Right kidney (tissue), 1 donor: ENCODE data around the gene ELOA2.
"Not testable (repeated sequence)": the region's sequence is repeated elsewhere in the genome, so short reads cannot be mapped to it uniquely, and the experiment has no call there.

Source experiments
- DNase-seq: peaks from one replicate; pipeline ENCODE4 v3.0.0-alpha.2; 2016

Gene ELOA2

GRCh38 chr18:47020757-47021156 lies 14.7 kb downstream of the ELOA2 start:
- not testable (repeated sequence) for DNase-seq

DNA sequence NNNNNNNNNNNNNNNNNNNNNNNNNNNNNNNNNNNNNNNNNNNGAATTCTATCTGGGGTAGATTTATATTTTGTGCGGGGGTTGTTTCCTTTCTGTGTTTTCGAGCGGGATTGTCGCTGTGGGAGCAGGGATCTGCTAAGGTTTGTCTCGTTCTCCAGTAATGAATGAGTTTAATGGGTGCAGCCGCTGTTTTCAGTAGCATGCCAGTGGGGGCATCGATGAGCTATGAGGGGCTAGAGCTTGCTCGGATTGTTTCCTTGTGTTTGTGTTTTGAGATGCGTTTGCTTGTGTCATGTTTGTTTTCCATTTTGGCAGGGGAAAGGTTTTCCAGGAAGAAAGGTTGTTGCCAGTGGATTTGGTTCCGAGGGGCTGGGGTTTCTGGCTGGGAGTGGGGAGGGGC lies 15.6 kb downstream of the ELOA2 start:
- not testable (repeated sequence) for DNase-seq
